Smooth muscle cell (in vitro differentiated cells): ENCODE data around the gene HOXC11. TPM values are rescaled to one million over a fixed set of nuclear protein-coding genes. Genes with fewer than 3 reads are reported as not detected.

Experiments used
- DNase-seq: peaks from one replicate; lab custom pipeline; 2025; ENCODE audit not compliant: unreplicated experiment; lab: John Stamatoyannopoulos, UW
- H2AFZ ChIP-seq: fragments of 200-600 bp; sonication (generic); 2 replicates; pipeline ENCODE4 v1.6.0; 2016; ENCODE audit warnings: antibody characterized with exemption, low read depth, mild to moderate bottlenecking
- H3F3A ChIP-seq: fragments of 200-600 bp; sonication (generic); 2 replicates; pipeline ENCODE4 v1.6.0; 2017; ENCODE audit warnings: antibody characterized with exemption, low read depth
- H3K27ac ChIP-seq: fragments of 200-600 bp; sonication (generic); 2 replicates; pipeline ENCODE4 v1.5.1; 2016; ENCODE audit warnings: low read depth, mild to moderate bottlenecking
- H3K27me3 ChIP-seq: fragments of 200-600 bp; sonication (generic); 2 replicates; pipeline ENCODE4 v1.6.1; 2016; ENCODE audit warnings: low read depth, mild to moderate bottlenecking
- H3K36me3 ChIP-seq: fragments of 200-600 bp; sonication (generic); 2 replicates; pipeline ENCODE4 v1.5.1; 2016; ENCODE audit warnings: low read depth
- H3K4me1 ChIP-seq: fragments of 200-600 bp; sonication (generic); 2 replicates; pipeline ENCODE4 v1.5.1; 2016; ENCODE audit warnings: low read depth
- H3K4me2 ChIP-seq: fragments of 200-600 bp; sonication (generic); 2 replicates; pipeline ENCODE4 v1.6.0; 2016; ENCODE audit warnings: mild to moderate bottlenecking
- H3K4me3 ChIP-seq: fragments of 200-600 bp; sonication (generic); 2 replicates; pipeline ENCODE4 v1.5.1; 2016; ENCODE audit warnings: mild to moderate bottlenecking
- H3K79me2 ChIP-seq: fragments of 200-600 bp; sonication (generic); 2 replicates; pipeline ENCODE4 v1.6.0; 2016; ENCODE audit warnings: low read depth, mild to moderate bottlenecking
- H3K9ac ChIP-seq: fragments of 200-600 bp; sonication (generic); 2 replicates; pipeline ENCODE4 v1.6.0; 2016; ENCODE audit warnings: low read depth
- H3K9me3 ChIP-seq: fragments of 200-600 bp; sonication (generic); replicated peaks from 2 replicates; pipeline ENCODE4 v1.5.1; 2016; ENCODE audit warnings: low read depth
- H4K20me1 ChIP-seq: fragments of 200-600 bp; sonication (generic); 2 replicates; pipeline ENCODE4 v1.6.0; 2016; ENCODE audit warnings: low read depth
- CTCF ChIP-seq: fragments of 200-600 bp; sonication (generic); IDR thresholded peaks from 2 replicates; pipeline ENCODE4 v1.5.1; 2017; ENCODE audit warnings: borderline replicate concordance, mild to moderate bottlenecking, antibody characterized with exemption; ENCODE audit not compliant: insufficient read depth, poor library complexity, severe bottlenecking
- WGBS: methylation state at CpG from one replicate; pipeline ENCODE4 v1.1.7; 2016; ENCODE audit warnings: low lambda C conversion rate; 5-methylcytosine and 5-hydroxymethylcytosine counted together
- polyA plus RNA-seq: library from polyadenylated mRNA; unstranded; fragments of >200 nt; fragmentation: Nextera tagmentation; extraction: Ambion mirVana; gene quantifications from 2 replicates; pipeline ENCODE4 v1.2.1, GENCODE V29; 2016
- total RNA-seq: library from RNA; depleted of rRNA; stranded (reverse); fragments of >200 nt; gene quantifications from 2 replicates; pipeline ENCODE4 v1.2.3, GENCODE V29; 2014

Gene HOXC11
- total and polyA plus RNA-seq, 2 experiments from 2014 or later: 0.23 to 0.27 TPM

- no peaks in the 10 kb centered on the region for H3F3A ChIP-seq
- no peaks in the 10 kb centered on the region for H3K4me1 ChIP-seq
- TF ChIP-seq CTCF: no peak
- peaks cover 100% of the 10 kb centered on the region for H3K27me3 ChIP-seq
- peak overlapping the region; percentile 49 for H3K4me3 ChIP-seq
- DNase-seq: no peak
- no peak overlapping the region for H3K9ac ChIP-seq
- no peak overlapping the region for H2AFZ ChIP-seq
- no peak overlapping the region for H3K27ac ChIP-seq
- WGBS: 11% methylated on average over 36 of the region's 60 CpGs
- H3K79me2 ChIP-seq: no peaks in the 10 kb centered on the region
- no peaks in the 10 kb centered on the region for H3K36me3 ChIP-seq
- no peaks in the 10 kb centered on the region for H4K20me1 ChIP-seq
- H3K4me2 ChIP-seq: peak overlapping the region; percentile 89
- no peaks in the 10 kb centered on the region for H3K9me3 ChIP-seq
Measured at GRCh38 chr12:53994264-53995001, 21.5 kb downstream of the HOXC11 start.

GRCh38 chr12:53995002-53995377 lies 22.1 kb downstream of the HOXC11 start:
- DNase-seq: no peak
- no peak for TF ChIP-seq CTCF
- 5% methylated on average over 17 of the region's 17 CpGs for WGBS
- Histone ChIP-seq H3K9ac (no peak overlapping the region), H4K20me1 (no peaks in the 10 kb centered on the region), H3K36me3 (no peaks in the 10 kb centered on the region), H3K4me2 (peak overlapping the region; percentile 89), H2AFZ (peak overlapping the region; percentile 84), H3F3A (no peaks in the 10 kb centered on the region), H3K79me2 (no peaks in the 10 kb centered on the region), H3K4me3 (peak overlapping the region; percentile 49), H3K27ac (no peak overlapping the region), H3K27me3 (peaks cover 100% of the 10 kb centered on the region), H3K9me3 (no peaks in the 10 kb centered on the region), H3K4me1 (peaks cover 1% of the 10 kb centered on the region)

- 4% methylated on average over 45 of the region's 48 CpGs for WGBS
- Histone ChIP-seq H2AFZ (peak overlapping the region; percentile 84), H3K27ac (peak overlapping the region; percentile 21), H3K9ac (peak overlapping the region; percentile 63), H4K20me1 (no peaks in the 10 kb centered on the region), H3K4me3 (peak overlapping the region; percentile 49), H3F3A (no peaks in the 10 kb centered on the region), H3K79me2 (no peaks in the 10 kb centered on the region), H3K36me3 (no peaks in the 10 kb centered on the region), H3K27me3 (peaks cover 100% of the 10 kb centered on the region), H3K4me2 (peak overlapping the region; percentile 89), H3K9me3 (no peaks in the 10 kb centered on the region), H3K4me1 (peaks cover 7% of the 10 kb centered on the region)
- no peak for DNase-seq
- TF ChIP-seq CTCF: no peak
Measured at GRCh38 chr12:53995378-53996239, 22.7 kb downstream of the HOXC11 start.
